Vagina (tissue), 2 donors: ENCODE results near the gene CCDC170.

Experiments
- CTCF ChIP-seq, 3 experiments: fragments of 450-650 bp in 2 of 3; fragments of 200-600 bp in 1 of 3; sonication (generic) in 1 of 3; IDR thresholded peaks; one replicate each; pipeline ENCODE4 v1.5.1; 2017 to 2019; ENCODE audit warnings: antibody characterized with exemption in 3 of 3, mild to moderate bottlenecking in 2 of 3, moderate library complexity in 2 of 3
- POLR2A ChIP-seq, 2 donors: fragments of 450-650 bp; IDR thresholded peaks; one replicate each; pipeline ENCODE4 v1.6.1; 2017; ENCODE audit warnings: antibody characterized with exemption in 2 of 2, mild to moderate bottlenecking in 2 of 2, moderate library complexity in 2 of 2
- POLR2AphosphoS5 ChIP-seq, 2 donors: sonication (generic); formaldehyde crosslinking; IDR thresholded peaks; one replicate each; pipeline ENCODE4 v1.9.0; 2017; ENCODE audit warnings: antibody characterized with exemption in 2 of 2, mild to moderate bottlenecking in 2 of 2, low read depth in 1 of 2; ENCODE audit not compliant: insufficient read depth in 1 of 2

- TF ChIP-seq CTCF (IDR thresholded peaks at IDR 0.05) = no peak
- TF ChIP-seq POLR2A (IDR thresholded peaks at IDR 0.05) = no peak
- no peak for TF ChIP-seq POLR2AphosphoS5 (IDR thresholded peaks at IDR 0.05; ENCODE audit: insufficient read depth in 1 of 2, low read depth in 1 of 2)
Observed at GRCh38 chr6:151661509-151661908, 167.7 kb downstream of the CCDC170 start.
